GM12873 (cell line): Measurements from ENCODE around the gene DDX10.

Source experiments
- TF ChIP-seq, protein P1 (sequence below): IDR thresholded peaks from 2 replicates; pipeline ENCODE4 v1.5.1; 2012; ENCODE audit warnings: low read depth, mild to moderate bottlenecking, moderate library complexity, low read length, control low read depth; ENCODE audit not compliant: insufficient read depth; ENCODE audit errors: missing control alignments

Gene DDX10

DNA sequence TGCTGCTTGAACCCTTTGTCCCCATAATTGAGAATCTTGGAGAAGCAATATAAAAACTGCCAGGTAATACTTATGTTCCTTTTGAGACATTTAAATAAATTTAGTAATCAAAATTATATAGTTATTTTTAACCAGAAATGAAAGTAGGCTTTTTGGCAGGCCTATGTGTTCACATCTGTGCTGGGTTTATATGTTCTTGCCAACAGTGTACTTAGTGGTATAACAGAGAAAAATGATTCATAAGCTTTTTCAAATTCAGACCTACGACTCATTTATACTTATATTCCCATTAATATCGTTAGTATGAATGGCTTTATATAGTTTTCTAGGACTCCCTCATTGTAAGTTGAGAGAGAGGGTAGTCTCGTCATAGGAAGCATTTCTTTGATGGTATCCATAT, 79.0 kb downstream of the DDX10 start:
- TF ChIP-seq, protein P1, sequence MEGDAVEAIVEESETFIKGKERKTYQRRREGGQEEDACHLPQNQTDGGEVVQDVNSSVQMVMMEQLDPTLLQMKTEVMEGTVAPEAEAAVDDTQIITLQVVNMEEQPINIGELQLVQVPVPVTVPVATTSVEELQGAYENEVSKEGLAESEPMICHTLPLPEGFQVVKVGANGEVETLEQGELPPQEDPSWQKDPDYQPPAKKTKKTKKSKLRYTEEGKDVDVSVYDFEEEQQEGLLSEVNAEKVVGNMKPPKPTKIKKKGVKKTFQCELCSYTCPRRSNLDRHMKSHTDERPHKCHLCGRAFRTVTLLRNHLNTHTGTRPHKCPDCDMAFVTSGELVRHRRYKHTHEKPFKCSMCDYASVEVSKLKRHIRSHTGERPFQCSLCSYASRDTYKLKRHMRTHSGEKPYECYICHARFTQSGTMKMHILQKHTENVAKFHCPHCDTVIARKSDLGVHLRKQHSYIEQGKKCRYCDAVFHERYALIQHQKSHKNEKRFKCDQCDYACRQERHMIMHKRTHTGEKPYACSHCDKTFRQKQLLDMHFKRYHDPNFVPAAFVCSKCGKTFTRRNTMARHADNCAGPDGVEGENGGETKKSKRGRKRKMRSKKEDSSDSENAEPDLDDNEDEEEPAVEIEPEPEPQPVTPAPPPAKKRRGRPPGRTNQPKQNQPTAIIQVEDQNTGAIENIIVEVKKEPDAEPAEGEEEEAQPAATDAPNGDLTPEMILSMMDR: no peak

GRCh38 chr11:108748968-108749367, 84.1 kb downstream of the DDX10 start:
- TF ChIP-seq, protein P1: no peak

- TF ChIP-seq, protein P1: no peak
Observed at GRCh38 chr11:108751444-108751843, 86.6 kb downstream of the DDX10 start.

DNA sequence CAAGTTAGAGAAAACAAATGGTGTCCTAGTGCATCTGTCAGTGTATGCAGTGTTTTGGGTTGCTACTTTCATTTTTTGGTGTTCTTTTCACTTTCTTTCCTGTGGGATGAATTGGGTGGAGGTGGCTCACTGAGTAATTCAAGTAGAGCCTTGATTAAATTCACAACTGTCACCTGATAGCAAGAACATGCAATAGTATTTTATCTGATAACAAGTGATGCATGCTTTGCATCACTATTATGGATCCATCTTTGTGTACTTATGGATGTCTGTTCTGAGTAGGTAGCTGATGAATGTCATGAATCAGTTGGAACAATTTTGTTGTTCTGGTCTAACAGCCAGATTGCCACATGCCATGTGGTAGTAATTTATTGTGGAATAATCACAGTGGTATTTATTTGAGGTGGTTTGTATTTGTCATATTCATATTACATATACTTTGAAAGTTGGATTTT, 87.5 kb downstream of the DDX10 start:
- TF ChIP-seq, protein P1: no peak

- TF ChIP-seq, protein P1: no peak
Observed at GRCh38 chr11:108754901-108755625, 90.2 kb downstream of the DDX10 start.

- TF ChIP-seq, protein P1: no peak
Observed at GRCh38 chr11:108757630-108758029, 92.8 kb downstream of the DDX10 start.

GRCh38 chr11:108758458-108758857, 93.6 kb downstream of the DDX10 start:
- TF ChIP-seq, protein P1: no peak
